ENCODE data around the gene CCKAR. TPM values are rescaled to one million over a fixed set of nuclear protein-coding genes. Genes with fewer than 3 reads are reported as not detected.

Gene CCKAR
- total and polyA plus RNA-seq, 2 of the 13 experiments (the other 11 are each of a cell fraction or from before 2014, with no cell fraction given), result not detected

GRCh38 chr4:26459756-26460530 lies 30.3 kb downstream of the CCKAR start:
- intact Hi-C loops (cut with micrococcal nuclease; ENCODE audit: unreplicated experiment) (loop anchor here (1.0 to 2.0 kb wide), 2 partner anchors 260 to 551 kb away; no protein-coding TSS in a partner anchor), in situ Hi-C loops (cut with HindIII; ENCODE audit: extremely low pct_ligation_motif_present, low pct_unique_long_range_greater_than_20kb) (loop anchor here (10.0 kb wide), 1 partner anchor 265 kb away; no protein-coding TSS in a partner anchor)
- Histone ChIP-seq H3K79me2 (ENCODE audit: insufficient read depth, low read length) (no peaks in the 10 kb centered on the region), H3K27me3 (ENCODE audit: control insufficient read depth in 1 of 2, insufficient read depth in 2 of 2, low read length in 2 of 2) (no peaks in the 10 kb centered on the region; a peak in 3 of 5 replicates), H3K4me3 (replicated peaks in 1 of 3; ENCODE audit: insufficient read depth in 1 of 3, low read depth in 2 of 3, low read length in 3 of 3) (no peak overlapping the region), H3K9me3 (ENCODE audit: low read length) (no peaks in the 10 kb centered on the region), H3K4me2 (ENCODE audit: low read depth, low read length) (no peak overlapping the region), H3K4me1 (ENCODE audit: insufficient read depth, low read length) (peaks cover 31% of the 10 kb centered on the region), H2AFZ (ENCODE audit: low read length) (no peak overlapping the region), H3K9ac (ENCODE audit: insufficient read depth, low read depth, low read length) (no peak overlapping the region), H3K36me3 (replicated peaks in 1 of 2; ENCODE audit: control insufficient read depth in 1 of 2, insufficient read depth in 2 of 2, low read length in 2 of 2) (no peaks in the 10 kb centered on the region), H4K20me1 (ENCODE audit: insufficient read depth, low read length) (no peaks in the 10 kb centered on the region), H3K27ac (ENCODE audit: extremely low read length, insufficient read depth, low read length) (no peak overlapping the region)
- ChIA-PET CTCF (ENCODE audit: low intra/inter-chr PET ratio, low total read pairs) (interaction anchor here (1.7 to 1.9 kb wide), 2 partner anchors 260 to 550 kb away, joined by 9 to 13 read pairs; no protein-coding TSS in a partner anchor), POLR2A (no interaction called here)
- TF ChIP-seq ZMYM4 (CRISPR knock-in tag; IDR thresholded peaks at IDR 0.05) (no peak), DR1 (CRISPR knock-in tag; IDR thresholded peaks at IDR 0.05) (no peak), ZNF510 (CRISPR knock-in tag; IDR thresholded peaks at IDR 0.05; ENCODE audit: low read depth) (no peak), SNAPC2 (CRISPR knock-in tag; IDR thresholded peaks at IDR 0.05) (no peak), SOX5 (CRISPR knock-in tag; IDR thresholded peaks at IDR 0.05; ENCODE audit: borderline replicate concordance) (no peak), ZNF703 (CRISPR knock-in tag; IDR thresholded peaks at IDR 0.05; ENCODE audit: borderline replicate concordance) (no peak), XRCC5 (optimal IDR thresholded peaks at IDR 0.05; ENCODE audit: low read length) (no peak), GPBP1L1 (CRISPR knock-in tag; IDR thresholded peaks at IDR 0.05) (no peak), ZNF629 (CRISPR knock-in tag; conservative IDR thresholded peaks at IDR 0.05) (no peak), NFRKB (IDR thresholded peaks at IDR 0.05) (no peak), SAP130 (CRISPR knock-in tag; IDR thresholded peaks at IDR 0.05; ENCODE audit: low read depth) (no peak), CREB3 (CRISPR knock-in tag; IDR thresholded peaks at IDR 0.05) (no peak)
- no peak for DNase-seq (ENCODE audit: low spot score)
- WGBS (ENCODE audit: low lambda C conversion rate), result 77% methylated on average over 10 of the region's 13 CpGs
- ATAC-seq, result no peak
- FAIRE-seq, result no peak
- BruUV-seq (replicated peaks), result no TSS peak

Measured in HepG2 (cell line).